K562 (cell line): ENCODE results near the gene PLPPR2. TPM values are rescaled to one million over a fixed set of nuclear protein-coding genes. Genes with fewer than 3 reads are reported as not detected.

Source experiments
- ATAC-seq: fragments of 200-7000 bp; cut with Tn5 transposase; 3 replicates; pipeline ENCODE4 v1.9.1; 2020; ENCODE audit warnings: moderate library complexity
- BruUV-seq: library from RNA; stranded (reverse); fragments of 400-500 nt; replicated peaks from 2 replicates; lab custom pipeline; 2021; lab: Mats Ljungman, UMichigan
- CTCF ChIA-PET: fragments of 300-600 bp; formaldehyde crosslinking; extraction: SDS; loops from one replicate; lab custom pipeline; 2021; ENCODE audit warnings: low intra/inter-chr PET ratio; lab: Yijun Ruan, JAX
- POLR2A ChIA-PET: fragments of 300-600, 350-650 bp; sonication (Branson Sonifier 250); formaldehyde crosslinking; extraction: SDS; loops from one replicate; lab custom pipeline; 2021; ENCODE audit warnings: antibody characterized with exemption, inconsistent platforms; lab: Yijun Ruan, JAX
- DNase-seq, 4 experiments: peaks; one replicate each; pipeline versions ENCODE4 v3.0.0 to v3.0.0-alpha.2; 2011 to 2018; ENCODE audit warnings: low spot score in 3 of 4, mixed read lengths in 3 of 4; ENCODE audit errors: extremely low read depth in 1 of 4
- FAIRE-seq: peaks from 2 replicates; lab custom pipeline; 2011; peaks lifted over from hg19 to GRCh38; lab: Jason Lieb, UNC
- H2AFZ ChIP-seq: 2 replicates; pipeline ENCODE4 v1.6.0; 2011; ENCODE audit warnings: low read depth, low read length, control low read depth, inconsistent platforms
- H3K27ac ChIP-seq: fragments of 200-600 bp; 3 replicates; pipeline ENCODE4 v1.8.0; 2011; ENCODE audit warnings: low read depth, mild to moderate bottlenecking, control low read depth, inconsistent platforms, low read length, moderate library complexity, mixed read lengths; ENCODE audit errors: extremely low read depth
- H3K27me3 ChIP-seq, 2 experiments: fragments of 300-600 bp in 1 of 2; 2 replicates in 1 of 2; 3 replicates in 1 of 2; pipeline versions ENCODE4 v1.6.0 to v1.8.0; 2011; ENCODE audit warnings: inconsistent platforms in 2 of 2, low read length in 2 of 2, mild to moderate bottlenecking in 1 of 2, mixed read lengths in 1 of 2, moderate library complexity in 1 of 2; ENCODE audit not compliant: control insufficient read depth in 2 of 2, insufficient read depth in 2 of 2
- H3K36me3 ChIP-seq: fragments of 300-600 bp; 3 replicates; pipeline ENCODE4 v1.8.0; 2011; ENCODE audit warnings: mild to moderate bottlenecking, low read length, inconsistent platforms; ENCODE audit not compliant: control insufficient read depth, insufficient read depth
- H3K4me1 ChIP-seq, 2 experiments: fragments of 200-600 bp in 1 of 2; replicated peaks in 1 of 2; 2 replicates in 1 of 2; 3 replicates in 1 of 2; pipeline versions ENCODE4 v1.5.1 to v1.8.0; 2011; ENCODE audit warnings: inconsistent platforms in 2 of 2, low read length in 2 of 2, mild to moderate bottlenecking in 1 of 2, mixed read lengths in 1 of 2, moderate library complexity in 1 of 2; ENCODE audit not compliant: control insufficient read depth in 2 of 2, insufficient read depth in 2 of 2
- H3K4me2 ChIP-seq: 2 replicates; pipeline ENCODE4 v1.6.1; 2011; ENCODE audit warnings: low read length, control low read depth, inconsistent platforms, mixed read lengths; ENCODE audit not compliant: insufficient read depth
- H3K4me3 ChIP-seq: fragments of 200-600 bp; sonication (generic), shearing (Covaris generic); 2 replicates; pipeline ENCODE4 v1.5.1; 2016; ENCODE audit warnings: control low read depth, inconsistent platforms
- H3K79me2 ChIP-seq: fragments of 200-600 bp; 3 replicates; pipeline ENCODE4 v1.8.0; 2011; ENCODE audit warnings: low read length, inconsistent platforms; ENCODE audit not compliant: control insufficient read depth, insufficient read depth
- H3K9ac ChIP-seq, 2 experiments: 2 replicates each; pipeline versions ENCODE4 v1.6.0 to v1.6.1; 2011; ENCODE audit warnings: low read depth in 2 of 2, low read length in 2 of 2, control low read depth in 1 of 2, inconsistent platforms in 1 of 2, mild to moderate bottlenecking in 1 of 2, mixed read lengths in 1 of 2; ENCODE audit not compliant: insufficient read depth in 1 of 2
- H3K9me1 ChIP-seq: one replicate; pipeline ENCODE4 v1.6.0; 2011; ENCODE audit warnings: inconsistent platforms, mild to moderate bottlenecking, low read length, moderate library complexity; ENCODE audit not compliant: control insufficient read depth, insufficient read depth
- H3K9me3 ChIP-seq: replicated peaks from 2 replicates; pipeline ENCODE4 v1.5.1; 2011; ENCODE audit warnings: low read depth, low read length, inconsistent platforms; ENCODE audit not compliant: control insufficient read depth, insufficient read depth
- H4K20me1 ChIP-seq: replicated peaks from 2 replicates; pipeline ENCODE4 v1.6.1; 2011; ENCODE audit warnings: low read length, inconsistent platforms, mixed read lengths; ENCODE audit not compliant: control insufficient read depth, insufficient read depth
- EGR1 ChIP-seq: fragments of 450-650 bp; conservative IDR thresholded peaks from 2 replicates; pipeline ENCODE4 v1.6.1; 2017; ENCODE audit warnings: mild to moderate bottlenecking
- FOS ChIP-seq: IDR thresholded peaks from 3 replicates; pipeline ENCODE4 v1.6.1; 2011; ENCODE audit not compliant: insufficient read length; ENCODE audit errors: extremely low read depth
- JUND ChIP-seq, 2 experiments: IDR thresholded peaks; 2 replicates in 1 of 2; 3 replicates in 1 of 2; pipeline ENCODE4 v1.6.1; 2011; ENCODE audit warnings: borderline replicate concordance in 2 of 2, low read depth in 2 of 2, low read length in 2 of 2, improper control_type of control experiment in 1 of 2, missing biosample characterization in 1 of 2, missing genetic modification characterization in 1 of 2, missing genetic modification reagents in 1 of 2
- MEF2A ChIP-seq: IDR thresholded peaks from 2 replicates; pipeline ENCODE4 v1.6.1; 2011; ENCODE audit warnings: low read depth, mild to moderate bottlenecking, low read length, moderate library complexity; ENCODE audit not compliant: control insufficient read depth
- POLR2A ChIP-seq: fragments of 450-650 bp; conservative IDR thresholded peaks from 2 replicates; pipeline ENCODE4 v1.6.1; 2016
- WGBS: fragments of 100-300 bp; shearing (Covaris generic); methylation state at CpG from one replicate; pipeline ENCODE4 v1.1.6; 2016; ENCODE audit warnings: low coverage, mixed read lengths; ENCODE audit not compliant: insufficient coverage; ENCODE audit errors: missing lambda C conversion rate; 5-methylcytosine and 5-hydroxymethylcytosine counted together
- in situ Hi-C: fragments of 300-500 bp; cut with MboI; formaldehyde crosslinking; loops from 4 replicates; pipeline ENCODE4 v1.15.0; 2018; ENCODE audit warnings: inconsistent platforms, mixed read lengths
- intact Hi-C: fragments of 100-400 bp; cut with micrococcal nuclease; formaldehyde crosslinking; loops from 2 replicates; pipeline ENCODE4 v1.14.2; 2022
- polyA plus RNA-seq, 8 experiments: library from polyadenylated mRNA; depleted of rRNA in 4 of 8; stranded (reverse) in 5 of 8; unstranded in 3 of 8; fragments of >200 nt; fragmentation: Nextera tagmentation in 2 of 8; fragmentation: Illumina TruSeq in 1 of 8; extraction: Ambion mirVana in 2 of 8; extraction: Trizol in 1 of 8; gene quantifications; 2 replicates each; pipeline versions ENCODE4 v1.2.1 to v1.2.3, GENCODE V29; 2011 to 2014; ENCODE audit warnings: inconsistent platforms in 1 of 8, missing spikeins in 1 of 8
- total RNA-seq, 7 experiments: library from RNA; depleted of rRNA in 6 of 7; stranded (reverse); fragments of >200 nt in 6 of 7; fragmentation: Illumina TruSeq in 2 of 7; extraction: Trizol in 2 of 7; gene quantifications; 2 replicates each; pipeline versions ENCODE4 v1.2.1 to v1.2.3, GENCODE V29; 2011 to 2021; ENCODE audit warnings: low replicate concordance in 1 of 7
- TF ChIP-seq, protein P1 (sequence below): sonication (generic); formaldehyde crosslinking; IDR thresholded peaks from 2 replicates; pipeline ENCODE4 v1.8.0; 2022; ENCODE audit warnings: missing genetic modification reagents, mild to moderate bottlenecking, moderate library complexity, borderline replicate concordance

Gene PLPPR2
- total and polyA plus RNA-seq, 9 of the 15 experiments (the other 6 are each of a cell fraction or from before 2014, with no cell fraction given), result 0.49 to 15.9 (median 3.4) TPM

DNA sequence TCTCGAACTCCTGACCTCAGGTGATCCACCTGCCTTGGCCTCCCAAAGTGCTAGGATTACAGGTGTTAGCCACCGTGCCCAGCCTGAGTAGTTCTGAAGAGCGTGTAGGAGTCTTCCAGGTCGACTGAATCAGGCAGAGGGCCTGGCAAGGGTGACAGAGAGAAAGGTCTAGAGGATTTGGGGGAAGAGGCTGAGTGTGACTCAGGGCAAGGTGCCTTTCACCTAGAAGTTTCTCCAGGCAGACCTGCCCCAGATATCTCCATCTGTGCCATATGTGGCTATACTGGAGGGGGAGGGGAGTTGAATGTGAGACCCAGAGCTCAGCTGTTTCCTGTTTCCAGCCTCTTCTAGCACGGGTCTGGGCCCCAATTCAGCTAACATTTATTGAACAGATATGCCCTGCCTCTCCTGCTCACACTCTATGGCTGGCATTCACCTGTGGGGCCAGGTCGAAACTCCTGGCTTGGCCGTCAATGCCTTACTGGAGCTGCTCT lies 7.6 kb upstream of the PLPPR2 start:
- Histone ChIP-seq H3K27me3 (no peaks in the 10 kb centered on the region), H3K9me3 (peaks cover 3% of the 10 kb centered on the region; the same call in 1 of the 2 replicates), H4K20me1 (no peaks in the 10 kb centered on the region), H2AFZ (no peak overlapping the region), H3K36me3 (no peaks in the 10 kb centered on the region), H3K79me2 (no peaks in the 10 kb centered on the region), H3K4me1 (peaks cover 26 to 43% of the 10 kb centered on the region in 2 experiments), H3K27ac (0 out of 3 replicates have a peak overlapping the region, but pooled peaks have one; percentile 32), H3K9me1 (peaks cover 2% of the 10 kb centered on the region), H3K4me3 (no peak overlapping the region), H3K4me2 (no peak overlapping the region), H3K9ac (peak overlapping the region in 1 of 2 experiments; percentile 18; a peak in 1 of 4 replicates)
- ChIA-PET POLR2A (interaction anchor here (0.6 to 2.1 kb wide), 3 partner anchors 14 to 132 kb away, joined by 3 to 13 read pairs (median 5); no protein-coding TSS in a partner anchor), CTCF (no interaction called here)
- in situ Hi-C loops, result no loop called here
- no peak for DNase-seq
- 54% methylated on average over 6 of the region's 7 CpGs for WGBS
- no peak for FAIRE-seq
- TF ChIP-seq, protein P1, sequence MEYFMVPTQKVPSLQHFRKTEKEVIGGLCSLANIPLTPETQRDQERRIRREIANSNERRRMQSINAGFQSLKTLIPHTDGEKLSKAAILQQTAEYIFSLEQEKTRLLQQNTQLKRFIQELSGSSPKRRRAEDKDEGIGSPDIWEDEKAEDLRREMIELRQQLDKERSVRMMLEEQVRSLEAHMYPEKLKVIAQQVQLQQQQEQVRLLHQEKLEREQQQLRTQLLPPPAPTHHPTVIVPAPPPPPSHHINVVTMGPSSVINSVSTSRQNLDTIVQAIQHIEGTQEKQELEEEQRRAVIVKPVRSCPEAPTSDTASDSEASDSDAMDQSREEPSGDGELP (CRISPR knock-in tag), result peak; percentile 21; the same call in 1 of the 2 replicates
- TF ChIP-seq JUND (IDR thresholded peaks at IDR 0.05; ENCODE audit: borderline replicate concordance, low read depth, low read length), result no peak
- no peak for TF ChIP-seq JUND (tag; IDR thresholded peaks at IDR 0.05; ENCODE audit: borderline replicate concordance, low read depth, low read length)
- no peak for TF ChIP-seq FOS
- no peak for TF ChIP-seq MEF2A
- no peak for TF ChIP-seq POLR2A
- TF ChIP-seq EGR1, result no peak
- no peak for ATAC-seq
- BruUV-seq, result no TSS peak
- intact Hi-C loops, result no loop called here
